Measurements from ENCODE around the gene OR6K2.

DNA sequence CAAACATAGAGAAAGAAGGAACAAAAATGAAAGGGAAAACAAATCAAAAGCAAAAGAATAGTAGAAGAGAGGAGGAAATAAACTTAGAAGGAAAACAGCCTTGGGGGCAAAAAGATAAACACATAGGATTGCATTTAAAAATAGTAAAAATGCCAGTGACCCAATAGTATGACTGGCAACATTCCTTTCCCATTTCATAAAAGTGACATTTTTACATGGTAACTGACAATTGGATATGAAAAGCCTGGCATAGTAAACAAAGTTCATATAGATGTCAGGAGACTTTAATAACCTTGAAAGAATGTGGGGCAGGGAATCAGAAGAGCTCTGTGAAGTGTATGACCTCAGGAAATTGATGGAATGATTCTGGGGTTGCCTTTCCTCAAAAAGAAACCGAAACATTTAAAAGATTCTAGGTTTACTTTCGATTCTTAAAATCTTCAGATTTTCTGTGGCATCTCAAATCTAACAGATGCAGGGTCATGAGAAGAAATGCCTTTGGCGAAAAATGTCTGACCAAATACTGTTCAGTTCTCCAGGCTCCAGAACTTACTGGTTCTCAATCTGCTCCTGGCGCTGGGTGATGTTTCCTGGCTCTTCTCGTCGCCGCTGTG lies 47.6 kb downstream of the OR6K2 start:
- TF ChIP-seq, protein P1, sequence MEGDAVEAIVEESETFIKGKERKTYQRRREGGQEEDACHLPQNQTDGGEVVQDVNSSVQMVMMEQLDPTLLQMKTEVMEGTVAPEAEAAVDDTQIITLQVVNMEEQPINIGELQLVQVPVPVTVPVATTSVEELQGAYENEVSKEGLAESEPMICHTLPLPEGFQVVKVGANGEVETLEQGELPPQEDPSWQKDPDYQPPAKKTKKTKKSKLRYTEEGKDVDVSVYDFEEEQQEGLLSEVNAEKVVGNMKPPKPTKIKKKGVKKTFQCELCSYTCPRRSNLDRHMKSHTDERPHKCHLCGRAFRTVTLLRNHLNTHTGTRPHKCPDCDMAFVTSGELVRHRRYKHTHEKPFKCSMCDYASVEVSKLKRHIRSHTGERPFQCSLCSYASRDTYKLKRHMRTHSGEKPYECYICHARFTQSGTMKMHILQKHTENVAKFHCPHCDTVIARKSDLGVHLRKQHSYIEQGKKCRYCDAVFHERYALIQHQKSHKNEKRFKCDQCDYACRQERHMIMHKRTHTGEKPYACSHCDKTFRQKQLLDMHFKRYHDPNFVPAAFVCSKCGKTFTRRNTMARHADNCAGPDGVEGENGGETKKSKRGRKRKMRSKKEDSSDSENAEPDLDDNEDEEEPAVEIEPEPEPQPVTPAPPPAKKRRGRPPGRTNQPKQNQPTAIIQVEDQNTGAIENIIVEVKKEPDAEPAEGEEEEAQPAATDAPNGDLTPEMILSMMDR (IDR thresholded peaks at IDR 0.05 in 8 of 11, conservative IDR thresholded peaks at IDR 0.05 in 3 of 11): no peak
- TF ChIP-seq POLR2A (IDR thresholded peaks at IDR 0.05): no peak
- no peak for TF ChIP-seq POLR2AphosphoS5 (IDR thresholded peaks at IDR 0.05)

All from spleen (tissue), 7 donors.